H1 (cell line): Measurements from ENCODE around the gene DDX51. TPM values are rescaled to one million over a fixed set of nuclear protein-coding genes. Genes with fewer than 3 reads are reported as not detected.

Experiments
- CTCF ChIA-PET: fragments of 300-600 bp; sonication (Branson Sonifier 250); formaldehyde crosslinking; loops from one replicate; lab custom pipeline; 2021; ENCODE audit not compliant: partially characterized antibody; lab: Charles Lee
- POLR2A ChIA-PET: fragments of 300-600 bp; sonication (Branson Sonifier 250); formaldehyde crosslinking; loops from one replicate; lab custom pipeline; 2021; ENCODE audit warnings: inconsistent platforms; ENCODE audit not compliant: partially characterized antibody; lab: Charles Lee
- DNase-seq, 2 experiments: peaks; one replicate each; pipeline versions ENCODE4 v3.0.0 to v3.0.0-alpha.2; 2010 to 2022; ENCODE audit warnings: low spot score in 2 of 2, low read depth in 1 of 2, mixed read lengths in 1 of 2
- FAIRE-seq: peaks from 2 replicates; lab custom pipeline; 2011; peaks lifted over from hg19 to GRCh38; lab: Jason Lieb, UNC
- H2AFZ ChIP-seq: 2 replicates; pipeline ENCODE4 v1.8.1; 2012; ENCODE audit warnings: low read length, inconsistent platforms
- H2AK5ac ChIP-seq: 2 replicates; pipeline ENCODE4 v1.6.1; 2013; ENCODE audit warnings: low read depth, low read length
- H2BK120ac ChIP-seq: replicated peaks from 2 replicates; pipeline ENCODE3; 2013; ENCODE audit warnings: low read depth, low read length, inconsistent platforms
- H2BK12ac ChIP-seq: 2 replicates; pipeline ENCODE4 v1.6.1; 2013; ENCODE audit warnings: low read depth, low read length
- H2BK15ac ChIP-seq: 2 replicates; pipeline ENCODE4 v1.6.1; 2013; ENCODE audit warnings: low read length
- H2BK20ac ChIP-seq: 2 replicates; pipeline ENCODE4 v1.6.1; 2013; ENCODE audit warnings: low read length
- H2BK5ac ChIP-seq: 2 replicates; pipeline ENCODE4 v1.6.1; 2013; ENCODE audit warnings: low read depth, low read length
- H3K14ac ChIP-seq: 2 replicates; pipeline ENCODE4 v1.6.1; 2013; ENCODE audit warnings: inconsistent platforms; ENCODE audit not compliant: insufficient read length
- H3K18ac ChIP-seq: 2 replicates; pipeline ENCODE4 v1.6.1; 2013; ENCODE audit warnings: low read length; ENCODE audit errors: extremely low read depth
- H3K23ac ChIP-seq: 2 replicates; pipeline ENCODE4 v1.6.1; 2013; ENCODE audit warnings: inconsistent platforms; ENCODE audit not compliant: insufficient read length
- H3K23me2 ChIP-seq: 2 replicates; pipeline ENCODE4 v1.6.1; 2013; ENCODE audit warnings: low read depth, low read length
- H3K27ac ChIP-seq: 2 replicates; pipeline ENCODE4 v1.6.1; 2011; ENCODE audit warnings: low read depth, low read length, inconsistent platforms
- H3K27me3 ChIP-seq, 4 experiments: replicated peaks in 1 of 4; 1 replicate in 1 of 4; 2 replicates in 3 of 4; pipeline versions ENCODE4 v1.6.1 to v1.8.1; 2011 to 2013; ENCODE audit warnings: low read length in 3 of 4, mild to moderate bottlenecking in 3 of 4, inconsistent platforms in 2 of 4, mixed read lengths in 2 of 4, moderate library complexity in 1 of 4; ENCODE audit not compliant: control insufficient read depth in 3 of 4, insufficient read depth in 3 of 4; ENCODE audit errors: extremely low read depth in 1 of 4
- H3K36me3 ChIP-seq, 4 experiments: 2 replicates each; pipeline versions ENCODE4 v1.6.1 to v1.8.1; 2011 to 2013; ENCODE audit warnings: mild to moderate bottlenecking in 4 of 4, low read length in 3 of 4, moderate library complexity in 2 of 4, control low read depth in 1 of 4, inconsistent platforms in 1 of 4; ENCODE audit not compliant: insufficient read depth in 4 of 4, control insufficient read depth in 2 of 4
- H3K4ac ChIP-seq: replicated peaks from 2 replicates; pipeline ENCODE3; 2013; ENCODE audit warnings: low read length, low read depth, mixed read lengths, inconsistent platforms; ENCODE audit not compliant: insufficient read length
- H3K4me1 ChIP-seq, 4 experiments: replicated peaks in 1 of 4; 1 replicate in 1 of 4; 2 replicates in 3 of 4; pipeline versions ENCODE4 v1.6.1 to v1.8.1; 2011 to 2013; ENCODE audit warnings: low read length in 3 of 4, inconsistent platforms in 2 of 4, mixed read lengths in 1 of 4; ENCODE audit not compliant: insufficient read depth in 4 of 4, control insufficient read depth in 3 of 4
- H3K4me2 ChIP-seq, 2 experiments: 2 replicates each; pipeline versions ENCODE4 v1.6.1 to v1.8.1; 2011 to 2013; ENCODE audit warnings: low read depth in 2 of 2, low read length in 2 of 2, control low read depth in 1 of 2, inconsistent platforms in 1 of 2, mild to moderate bottlenecking in 1 of 2; ENCODE audit not compliant: insufficient read depth in 1 of 2
- H3K4me3 ChIP-seq, 4 experiments: fragments of 200-600, 300-600 bp in 1 of 4; sonication (generic), shearing (Covaris generic), sonication (Bioruptor Twin) in 1 of 4; 2 replicates each; pipeline versions ENCODE4 v1.5.1 to v1.8.1; 2011 to 2016; ENCODE audit warnings: low read length in 4 of 4, low read depth in 3 of 4, control low read depth in 2 of 4, inconsistent platforms in 2 of 4, mild to moderate bottlenecking in 2 of 4, mixed read lengths in 1 of 4, moderate library complexity in 1 of 4; ENCODE audit not compliant: insufficient read depth in 2 of 4; ENCODE audit errors: extremely low read depth in 1 of 4
- H3K56ac ChIP-seq: replicated peaks from 2 replicates; pipeline ENCODE3; 2013; ENCODE audit warnings: low read depth, mild to moderate bottlenecking, mixed read lengths, low read length, inconsistent platforms; ENCODE audit not compliant: insufficient read length
- H3K79me1 ChIP-seq: 2 replicates; pipeline ENCODE4 v1.6.1; 2013; ENCODE audit warnings: low read depth, low read length, control low read depth
- H3K79me2 ChIP-seq, 2 experiments: 2 replicates each; pipeline versions ENCODE4 v1.6.1 to v1.8.1; 2012 to 2013; ENCODE audit warnings: low read length in 2 of 2, mild to moderate bottlenecking in 2 of 2, inconsistent platforms in 1 of 2; ENCODE audit not compliant: insufficient read depth in 2 of 2, control insufficient read depth in 1 of 2
- H3K9ac ChIP-seq, 4 experiments: replicated peaks in 1 of 4; 1 replicate in 1 of 4; 2 replicates in 3 of 4; pipeline versions ENCODE4 v1.6.1 to v1.8.1; 2011 to 2013; ENCODE audit warnings: low read depth in 3 of 4, low read length in 3 of 4, control low read depth in 2 of 4, mild to moderate bottlenecking in 2 of 4, moderate library complexity in 2 of 4, inconsistent platforms in 1 of 4; ENCODE audit errors: extremely low read depth in 1 of 4
- H3K9me3 ChIP-seq, 2 experiments: 2 replicates each; pipeline versions ENCODE4 v1.6.1 to v1.8.1; 2012 to 2013; ENCODE audit warnings: mild to moderate bottlenecking in 2 of 2, moderate library complexity in 2 of 2, control low read depth in 1 of 2, inconsistent platforms in 1 of 2, low read depth in 1 of 2, low read length in 1 of 2, mixed read lengths in 1 of 2; ENCODE audit not compliant: insufficient read depth in 2 of 2
- H4K20me1 ChIP-seq, 2 experiments: replicated peaks in 1 of 2; 2 replicates each; pipeline versions ENCODE3 to v1.8.1; 2011 to 2013; ENCODE audit warnings: inconsistent platforms in 2 of 2, low read length in 2 of 2, mild to moderate bottlenecking in 1 of 2; ENCODE audit not compliant: insufficient read depth in 2 of 2, control insufficient read depth in 1 of 2
- H4K5ac ChIP-seq: 2 replicates; pipeline ENCODE4 v1.6.1; 2013; ENCODE audit warnings: low read length, low read depth, mixed read lengths, inconsistent platforms; ENCODE audit not compliant: insufficient read length
- H4K8ac ChIP-seq: 2 replicates; pipeline ENCODE4 v1.8.0; 2013; ENCODE audit warnings: mild to moderate bottlenecking, moderate library complexity, low read length, inconsistent platforms; ENCODE audit not compliant: insufficient read depth; ENCODE audit errors: extremely low read depth
- H4K91ac ChIP-seq: replicated peaks from 2 replicates; pipeline ENCODE3; 2013; ENCODE audit warnings: low read length, mixed read lengths, inconsistent platforms; ENCODE audit not compliant: insufficient read length
- ATF2 ChIP-seq: IDR thresholded peaks from 2 replicates; pipeline ENCODE4 v1.6.1; 2012; ENCODE audit warnings: low read length, inconsistent platforms
- BACH1 ChIP-seq: IDR thresholded peaks from 2 replicates; pipeline ENCODE4 v1.6.1; 2012; ENCODE audit warnings: low read length, improper control_type of control experiment
- CBX8 ChIP-seq: fragments of 300-800, 300-1000 bp; sonication (generic); IDR thresholded peaks from 2 replicates; pipeline ENCODE4 v1.7.1; 2016; ENCODE audit warnings: low read depth, low read length, borderline replicate concordance
- CREB1 ChIP-seq: IDR thresholded peaks from 2 replicates; pipeline ENCODE4 v1.6.1; 2012; ENCODE audit warnings: inconsistent platforms
- EGR1 ChIP-seq: IDR thresholded peaks from 2 replicates; pipeline ENCODE4 v1.6.1; 2011; ENCODE audit warnings: low read depth, low read length, borderline replicate concordance
- EP300 ChIP-seq, 2 experiments: IDR thresholded peaks; 1 replicate in 1 of 2; 2 replicates in 1 of 2; pipeline ENCODE4 v1.6.1; 2011 to 2012; ENCODE audit warnings: low read depth in 2 of 2, low read length in 2 of 2, mild to moderate bottlenecking in 2 of 2, borderline replicate concordance in 1 of 2, inconsistent platforms in 1 of 2, moderate library complexity in 1 of 2
- HDAC2 ChIP-seq, 2 experiments: fragments of 300-600 bp in 1 of 2; sonication (generic) in 1 of 2; IDR thresholded peaks; 2 replicates each; pipeline ENCODE4 v1.6.1; 2011 to 2012; ENCODE audit warnings: low read depth in 2 of 2, low read length in 2 of 2, mild to moderate bottlenecking in 2 of 2, moderate library complexity in 2 of 2, borderline replicate concordance in 1 of 2, inconsistent platforms in 1 of 2
- KDM4A ChIP-seq: IDR thresholded peaks from one replicate; pipeline ENCODE4 v1.7.1; 2012; ENCODE audit warnings: low read depth, mild to moderate bottlenecking, moderate library complexity, low read length, inconsistent platforms; ENCODE audit not compliant: severe bottlenecking
- POU5F1 ChIP-seq: IDR thresholded peaks from 2 replicates; pipeline ENCODE4 v1.6.1; 2011; ENCODE audit warnings: low read depth, mild to moderate bottlenecking, low read length, moderate library complexity
- RFX5 ChIP-seq: IDR thresholded peaks from 2 replicates; pipeline ENCODE4 v1.6.1; 2011; ENCODE audit warnings: low read depth, low read length, improper control_type of control experiment, borderline replicate concordance
- SIX5 ChIP-seq: IDR thresholded peaks from 2 replicates; pipeline ENCODE4 v1.6.1; 2011; ENCODE audit warnings: mild to moderate bottlenecking, low read depth, low read length
- TAF7 ChIP-seq: optimal IDR thresholded peaks from 2 replicates; pipeline ENCODE3; 2011; ENCODE audit warnings: low read depth, mild to moderate bottlenecking, inconsistent platforms, low read length, moderate library complexity, borderline replicate concordance
- TEAD4 ChIP-seq: IDR thresholded peaks from 2 replicates; pipeline ENCODE4 v1.6.1; 2012; ENCODE audit warnings: low read depth, low read length, inconsistent platforms, mixed read lengths
- WGBS, 2 experiments: shearing (Covaris generic) in 1 of 2; methylation state at CpG; one replicate each; pipeline versions ENCODE4 v1.1.6 to v1.1.7; 2013 to 2015; ENCODE audit warnings: low lambda C conversion rate in 2 of 2, mixed read lengths in 2 of 2, inconsistent platforms in 1 of 2, low coverage in 1 of 2, missing lambda C conversion rate in 1 of 2; ENCODE audit not compliant: insufficient replicate concordance in 2 of 2, insufficient coverage in 1 of 2, insufficient read length in 1 of 2; ENCODE audit errors: extremely low coverage in 1 of 2, missing lambda C conversion rate in 1 of 2; 5-methylcytosine and 5-hydroxymethylcytosine counted together
- polyA plus RNA-seq, 7 experiments: library from polyadenylated mRNA; depleted of rRNA in 3 of 7; stranded (reverse) in 5 of 7; unstranded in 2 of 7; fragments of >200 nt in 5 of 7; fragments of 200-250 nt in 2 of 7; gene quantifications; 1 replicate in 5 of 7; 2 replicates in 1 of 7; 4 replicates in 1 of 7; pipeline versions ENCODE4 v1.2.1 to v1.2.3, GENCODE V29; 2011 to 2013; ENCODE audit warnings: missing spikeins in 2 of 7, mixed read lengths in 2 of 7
- total RNA-seq: library from RNA; stranded (reverse); fragmentation: NEBNext Ultra II Directional; extraction: Animal tissue kit (Norgen Biotek cat#: 25700); gene quantifications from 2 replicates; pipeline ENCODE4 v1.2.1, GENCODE V29; 2021

DDX51 gene
- total and polyA plus RNA-seq, 2 of the 8 experiments (the other 6 are each of a cell fraction or from before 2014, with no cell fraction given), result 11.2 to 24.4 TPM

- WGBS, 2 experiments, result 91% methylated on average over 9 of the region's 17 CpGs; no CpG with 5 or more reads in 1 of the 2 experiments
- TF ChIP-seq EP300 (IDR thresholded peaks at IDR 0.05; ENCODE audit: borderline replicate concordance in 1 of 2, low read depth in 2 of 2, low read length in 2 of 2) (no peak), TAF7 (no peak), TEAD4 (no peak), ATF2 (no peak), EGR1 (no peak), CBX8 (no peak), KDM4A (no peak), RFX5 (no peak), CREB1 (no peak), SIX5 (no peak), POU5F1 (no peak), BACH1 (no peak), HDAC2 (IDR thresholded peaks at IDR 0.05; ENCODE audit: borderline replicate concordance in 1 of 2, low read depth in 2 of 2, low read length in 2 of 2) (no peak)
Observed at GRCh38 chr12:132169376-132169775, 25.3 kb upstream of the DDX51 start.

More at GRCh38 chr12:132169376-132169775, 25.3 kb upstream of the DDX51 start:
- FAIRE-seq, result no peak
- Histone ChIP-seq H2AK5ac (no peak overlapping the region), H2BK20ac (no peak overlapping the region), H4K5ac (no peak overlapping the region), H3K23ac (no peak overlapping the region), H4K8ac (peak overlapping the region; percentile 5; the same call in 1 of the 2 replicates), H4K91ac (no peak overlapping the region), H3K27me3 (peaks cover 0 to 13% (median 11%) of the 10 kb centered on the region in 4 experiments; a peak in 5 of 7 replicates), H2AFZ (no peak overlapping the region), H3K56ac (no peak overlapping the region), H3K4ac (no peak overlapping the region), H2BK15ac (no peak overlapping the region), H3K4me2 (no peak overlapping the region), H3K79me1 (no peaks in the 10 kb centered on the region), H3K27ac (no peak overlapping the region), H3K4me3 (no peak overlapping the region), H4K20me1 (peaks cover 0 to 10% of the 10 kb centered on the region in 2 experiments), H3K23me2 (peaks cover 14% of the 10 kb centered on the region; the same call in 1 of the 2 replicates), H2BK120ac (no peak overlapping the region), H3K9me3 (no peaks in the 10 kb centered on the region), H2BK5ac (no peak overlapping the region), H3K9ac (no peak overlapping the region), H3K14ac (no peak overlapping the region), H2BK12ac (no peak overlapping the region), H3K18ac (no peak overlapping the region), H3K79me2 (no peaks in the 10 kb centered on the region), H3K36me3 (no peaks in the 10 kb centered on the region), H3K4me1 (no peaks in the 10 kb centered on the region)
- POLR2A ChIA-PET, result no interaction called here
- no peak for DNase-seq
- CTCF ChIA-PET, result no interaction called here
